Endothelial cell of umbilical vein (primary cell): ENCODE data around the gene INTS12. TPM values are rescaled to one million over a fixed set of nuclear protein-coding genes. Genes with fewer than 3 reads are reported as not detected.

ENCODE experiments used
- BruUV-seq: library from RNA; stranded (reverse); fragments of 400-500 nt; replicated peaks from 2 replicates; lab custom pipeline; 2021; lab: Mats Ljungman, UMichigan
- CTCF ChIA-PET: fragments of 300-600, 350-600 bp; sonication (Branson Sonifier 250); formaldehyde crosslinking; loops from one replicate; lab custom pipeline; 2021; ENCODE audit warnings: antibody characterized with exemption, inconsistent platforms; lab: Charles Lee
- POLR2A ChIA-PET: fragments of 300-600, 350-600 bp; sonication (Branson Sonifier 250); formaldehyde crosslinking; loops from one replicate; lab custom pipeline; 2021; ENCODE audit warnings: antibody characterized with exemption, inconsistent platforms; lab: Charles Lee
- DNase-seq: peaks from one replicate; pipeline ENCODE4 v3.0.0-alpha.2; 2011; ENCODE audit warnings: low read depth, low spot score
- FAIRE-seq: peaks from 2 replicates; lab custom pipeline; 2011; peaks lifted over from hg19 to GRCh38; lab: Jason Lieb, UNC
- H2AFZ ChIP-seq: 2 replicates; pipeline ENCODE4 v1.6.0; 2012; ENCODE audit warnings: low read depth, low read length, control low read depth, inconsistent platforms
- H3K27ac ChIP-seq: 2 replicates; pipeline ENCODE4 v1.5.1; 2011; ENCODE audit warnings: low read depth, mild to moderate bottlenecking, control low read depth, low read length, moderate library complexity; ENCODE audit not compliant: insufficient read depth
- H3K27me3 ChIP-seq, 2 experiments: 2 replicates each; pipeline versions ENCODE4 v1.6.0 to v1.6.1; 2011; ENCODE audit warnings: low read length in 2 of 2, mixed read lengths in 1 of 2; ENCODE audit not compliant: control insufficient read depth in 2 of 2, insufficient read depth in 2 of 2
- H3K36me3 ChIP-seq, 2 experiments: 2 replicates in 1 of 2; 3 replicates in 1 of 2; pipeline ENCODE4 v1.5.1; 2011; ENCODE audit warnings: low read length in 2 of 2, mild to moderate bottlenecking in 1 of 2, moderate library complexity in 1 of 2; ENCODE audit not compliant: control insufficient read depth in 2 of 2, insufficient read depth in 2 of 2; ENCODE audit errors: extremely low read depth in 1 of 2
- H3K4me1 ChIP-seq: 3 replicates; pipeline ENCODE4 v1.5.1; 2011; ENCODE audit warnings: mild to moderate bottlenecking, low read length; ENCODE audit not compliant: control insufficient read depth, insufficient read depth; ENCODE audit errors: extremely low read depth
- H3K4me2 ChIP-seq: 2 replicates; pipeline ENCODE4 v1.6.1; 2011; ENCODE audit warnings: low read length, control low read depth, mixed read lengths; ENCODE audit not compliant: insufficient read depth
- H3K4me3 ChIP-seq, 3 experiments: fragments of 200-600 bp in 1 of 3; sonication (generic), shearing (Covaris generic) in 1 of 3; replicated peaks in 1 of 3; 2 replicates each; pipeline ENCODE4 v1.5.1; 2011 to 2016; ENCODE audit warnings: control low read depth in 3 of 3, low read length in 3 of 3, mild to moderate bottlenecking in 2 of 3, inconsistent platforms in 1 of 3, low read depth in 1 of 3, moderate library complexity in 1 of 3; ENCODE audit not compliant: insufficient read depth in 1 of 3
- H3K79me2 ChIP-seq: 2 replicates; pipeline ENCODE4 v1.6.0; 2012; ENCODE audit warnings: low read length, inconsistent platforms; ENCODE audit not compliant: control insufficient read depth, insufficient read depth
- H3K9ac ChIP-seq: replicated peaks from 2 replicates; pipeline ENCODE3; 2011; ENCODE audit warnings: low read length, control low read depth; ENCODE audit not compliant: insufficient read depth; ENCODE audit errors: extremely low read depth
- H3K9me1 ChIP-seq: replicated peaks from 3 replicates; pipeline ENCODE4 v1.6.0; 2011; ENCODE audit warnings: mild to moderate bottlenecking, low read length; ENCODE audit not compliant: control insufficient read depth, insufficient read depth; ENCODE audit errors: extremely low read depth
- H3K9me3 ChIP-seq: replicated peaks from 2 replicates; pipeline ENCODE4 v1.5.1; 2012; ENCODE audit warnings: low read length, inconsistent platforms; ENCODE audit not compliant: control insufficient read depth, insufficient read depth
- H4K20me1 ChIP-seq: replicated peaks from 2 replicates; pipeline ENCODE3; 2011; ENCODE audit warnings: mild to moderate bottlenecking, low read length; ENCODE audit not compliant: control insufficient read depth, insufficient read depth; ENCODE audit errors: extremely low read depth
- EZH2 ChIP-seq: IDR thresholded peaks from 2 replicates; pipeline ENCODE4 v1.6.1; 2012; ENCODE audit warnings: borderline replicate concordance, low read depth, mild to moderate bottlenecking, moderate library complexity, low read length, inconsistent platforms; ENCODE audit not compliant: severe bottlenecking
- FOS ChIP-seq: IDR thresholded peaks from 2 replicates; pipeline ENCODE4 v1.6.1; 2011; ENCODE audit warnings: mild to moderate bottlenecking, low read length, moderate library complexity, borderline replicate concordance; ENCODE audit not compliant: insufficient read depth
- GATA2 ChIP-seq: IDR thresholded peaks from 2 replicates; pipeline ENCODE4 v1.7.0; 2011; ENCODE audit warnings: low read depth, mild to moderate bottlenecking, moderate library complexity, mixed read lengths, low read length; ENCODE audit not compliant: insufficient read length, insufficient read depth
- JUN ChIP-seq: IDR thresholded peaks from 2 replicates; pipeline ENCODE4 v1.6.1; 2011; ENCODE audit warnings: borderline replicate concordance, low read depth; ENCODE audit not compliant: insufficient read length, insufficient read depth
- MYC ChIP-seq: IDR thresholded peaks from one replicate; pipeline ENCODE4 v1.6.1; 2011; ENCODE audit warnings: mild to moderate bottlenecking, low read depth, low read length
- POLR2A ChIP-seq: IDR thresholded peaks from 2 replicates; pipeline ENCODE4 v1.6.1; 2012; ENCODE audit warnings: low read depth, mild to moderate bottlenecking, control low read depth, low read length
- POLR2AphosphoS5 ChIP-seq: IDR thresholded peaks from 2 replicates; pipeline ENCODE4 v1.6.1; 2012; ENCODE audit warnings: low read depth, mild to moderate bottlenecking, control low read depth, low read length, moderate library complexity; ENCODE audit not compliant: insufficient read depth
- dilution Hi-C: fragments of 300-500 bp; cut with MboI; formaldehyde crosslinking; loops from one replicate; pipeline ENCODE4 v1.15.0; 2019; ENCODE audit warnings: low sequenced_read_pairs; ENCODE audit not compliant: extremely low pct_ligation_motif_present
- intact Hi-C: fragments of 100-400 bp; cut with micrococcal nuclease; formaldehyde crosslinking; loops from one replicate; pipeline ENCODE4 v1.10.0; 2022
- polyA plus RNA-seq, 4 experiments: library from polyadenylated mRNA; depleted of rRNA in 3 of 4; stranded (reverse) in 3 of 4; unstranded in 1 of 4; fragments of >200 nt; gene quantifications; 2 replicates each; pipeline versions ENCODE4 v1.2.1 to v1.2.3, GENCODE V29; 2011 to 2012; ENCODE audit warnings: missing spikeins in 1 of 4
- total RNA-seq: library from RNA; stranded (reverse); gene quantifications from 2 replicates; pipeline ENCODE4 v1.2.3, GENCODE V29; 2021
- TF ChIP-seq, protein P1 (sequence below): IDR thresholded peaks from 2 replicates; pipeline ENCODE4 v1.6.1; 2011; ENCODE audit not compliant: insufficient read depth, insufficient read length
- TF ChIP-seq, protein P2 (sequence below), 2 donors: IDR thresholded peaks; 1 replicate in 1 of 2; 2 replicates in 1 of 2; pipeline ENCODE4 v1.5.1; 2011; ENCODE audit warnings: low read length in 2 of 2, mild to moderate bottlenecking in 2 of 2, moderate library complexity in 2 of 2, control low read depth in 1 of 2, inconsistent platforms in 1 of 2, low read depth in 1 of 2; ENCODE audit not compliant: insufficient read depth in 1 of 2; ENCODE audit errors: extremely low read depth in 1 of 2

Gene INTS12
- total and polyA plus RNA-seq, 2 donors (not counting 3 experiments of a cell fraction or from before 2014, with no cell fraction given): 19.7 to 20.9 TPM

DNA sequence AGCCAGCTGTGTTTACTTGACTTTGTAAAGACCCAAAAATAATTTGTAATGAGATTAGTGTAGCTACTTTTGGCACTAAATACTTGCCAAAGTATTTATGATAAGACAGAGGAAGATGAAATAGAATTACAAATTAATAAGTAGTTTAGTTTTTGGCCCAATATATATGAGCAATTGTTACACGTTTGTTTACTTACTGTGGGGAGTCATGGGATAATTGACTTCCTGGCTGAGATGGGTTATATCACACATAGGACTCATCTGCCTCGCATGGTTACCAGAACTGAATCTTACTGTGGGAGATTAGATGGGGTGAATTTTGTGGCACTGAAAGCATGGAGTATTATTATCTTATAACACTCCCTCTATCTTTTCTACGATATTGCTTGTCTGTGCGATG, 66.6 kb downstream of the INTS12 start:
- DNase-seq (no peak), FAIRE-seq (no peak)
- Histone ChIP-seq H3K36me3 (no peaks in the 10 kb centered on the region), H3K4me1 (no peaks in the 10 kb centered on the region), H3K27ac (no peak overlapping the region), H3K4me3 (no peak overlapping the region), H3K9ac (no peak overlapping the region), H3K27me3 (peaks cover 4% of the 10 kb centered on the region in 2 experiments), H4K20me1 (no peaks in the 10 kb centered on the region), H3K79me2 (no peaks in the 10 kb centered on the region), H2AFZ (no peak overlapping the region), H3K9me1 (no peaks in the 10 kb centered on the region), H3K4me2 (no peak overlapping the region), H3K9me3 (no peaks in the 10 kb centered on the region)
- ChIA-PET POLR2A (no interaction called here), CTCF (no interaction called here)
- TF ChIP-seq POLR2AphosphoS5 (no peak), GATA2 (no peak), MYC (no peak), JUN (no peak), POLR2A (no peak), FOS (no peak), EZH2 (no peak)
- TF ChIP-seq, protein P1, sequence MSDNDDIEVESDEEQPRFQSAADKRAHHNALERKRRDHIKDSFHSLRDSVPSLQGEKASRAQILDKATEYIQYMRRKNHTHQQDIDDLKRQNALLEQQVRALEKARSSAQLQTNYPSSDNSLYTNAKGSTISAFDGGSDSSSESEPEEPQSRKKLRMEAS: no peak
- TF ChIP-seq, protein P2, sequence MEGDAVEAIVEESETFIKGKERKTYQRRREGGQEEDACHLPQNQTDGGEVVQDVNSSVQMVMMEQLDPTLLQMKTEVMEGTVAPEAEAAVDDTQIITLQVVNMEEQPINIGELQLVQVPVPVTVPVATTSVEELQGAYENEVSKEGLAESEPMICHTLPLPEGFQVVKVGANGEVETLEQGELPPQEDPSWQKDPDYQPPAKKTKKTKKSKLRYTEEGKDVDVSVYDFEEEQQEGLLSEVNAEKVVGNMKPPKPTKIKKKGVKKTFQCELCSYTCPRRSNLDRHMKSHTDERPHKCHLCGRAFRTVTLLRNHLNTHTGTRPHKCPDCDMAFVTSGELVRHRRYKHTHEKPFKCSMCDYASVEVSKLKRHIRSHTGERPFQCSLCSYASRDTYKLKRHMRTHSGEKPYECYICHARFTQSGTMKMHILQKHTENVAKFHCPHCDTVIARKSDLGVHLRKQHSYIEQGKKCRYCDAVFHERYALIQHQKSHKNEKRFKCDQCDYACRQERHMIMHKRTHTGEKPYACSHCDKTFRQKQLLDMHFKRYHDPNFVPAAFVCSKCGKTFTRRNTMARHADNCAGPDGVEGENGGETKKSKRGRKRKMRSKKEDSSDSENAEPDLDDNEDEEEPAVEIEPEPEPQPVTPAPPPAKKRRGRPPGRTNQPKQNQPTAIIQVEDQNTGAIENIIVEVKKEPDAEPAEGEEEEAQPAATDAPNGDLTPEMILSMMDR (IDR thresholded peaks at IDR 0.05; ENCODE audit: extremely low read depth in 1 of 2, insufficient read depth in 1 of 2, low read depth in 1 of 2, low read length in 2 of 2): no peak
- intact Hi-C loops (no loop called here), dilution Hi-C loops (no loop called here)
- no TSS peak for BruUV-seq
